Right renal pelvis (tissue), 4 donors: Measurements from ENCODE around the gene CREB3L1. TPM values are rescaled to one million over a fixed set of nuclear protein-coding genes. Genes with fewer than 3 reads are reported as not detected.
A peak's percentile ranks its signal among the peaks of the same experiment; 100 is the strongest.

Experiments used
- DNase-seq, 4 donors: peaks; one replicate each; pipeline ENCODE4 v3.0.0-alpha.2; 2013; ENCODE audit warnings: low read depth in 4 of 4, low spot score in 3 of 4, missing footprints in 1 of 4
- polyA plus RNA-seq, 4 donors: library from polyadenylated mRNA; unstranded; fragments of 120-200 nt; gene quantifications; one replicate each; pipeline ENCODE4 v1.2.1, GENCODE V29; 2013; ENCODE audit not compliant: insufficient read length in 4 of 4

The CREB3L1 gene
- polyA plus RNA-seq, 4 donors: 15.2 to 22.1 (median 17.7) TPM

DNA sequence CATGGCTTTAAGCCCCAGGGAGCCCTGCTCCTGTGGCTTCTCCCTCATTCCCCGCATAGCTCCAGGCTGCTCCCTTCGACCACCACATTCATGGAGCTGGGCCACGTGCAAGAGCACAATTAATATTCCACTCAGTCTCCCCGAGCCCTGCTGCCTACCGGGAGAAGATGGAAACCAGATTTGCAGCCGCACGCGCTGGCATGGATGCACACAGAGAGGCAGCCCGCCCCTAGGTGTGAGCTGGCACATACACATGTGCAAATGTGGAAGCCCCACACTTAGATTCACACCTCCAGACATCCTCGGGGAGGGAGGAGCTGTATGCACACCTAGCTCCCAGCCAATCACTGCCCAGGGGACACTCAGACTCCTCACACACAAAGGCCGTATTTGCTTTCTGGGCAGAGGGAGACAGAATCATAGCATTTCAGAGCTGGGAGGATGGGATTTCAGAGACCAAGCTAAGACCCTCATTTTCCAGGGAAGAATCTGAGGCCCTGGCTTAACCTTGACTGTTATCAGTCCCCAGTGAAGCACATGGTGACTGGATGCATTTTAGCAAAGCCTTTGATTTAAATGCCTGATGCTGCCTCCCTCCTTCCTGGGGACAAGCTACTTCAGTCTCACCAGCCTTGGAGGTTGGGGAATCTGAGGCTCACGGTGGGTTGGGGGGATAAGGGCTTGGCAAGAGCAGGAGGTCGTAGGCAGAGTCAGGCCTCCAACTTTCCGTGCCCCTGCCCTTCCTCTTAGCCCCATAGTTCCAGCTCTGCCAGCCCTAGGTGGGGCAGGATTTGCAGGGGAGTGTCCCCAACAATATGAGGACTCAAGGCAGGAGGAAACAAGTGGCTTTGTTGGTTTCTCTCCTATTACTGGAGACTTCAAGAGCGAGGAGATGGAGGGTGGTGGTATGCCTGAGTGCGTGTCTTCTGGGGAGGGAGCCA is 5.3 kb upstream of the CREB3L1 start:
- no peak for DNase-seq

DNA sequence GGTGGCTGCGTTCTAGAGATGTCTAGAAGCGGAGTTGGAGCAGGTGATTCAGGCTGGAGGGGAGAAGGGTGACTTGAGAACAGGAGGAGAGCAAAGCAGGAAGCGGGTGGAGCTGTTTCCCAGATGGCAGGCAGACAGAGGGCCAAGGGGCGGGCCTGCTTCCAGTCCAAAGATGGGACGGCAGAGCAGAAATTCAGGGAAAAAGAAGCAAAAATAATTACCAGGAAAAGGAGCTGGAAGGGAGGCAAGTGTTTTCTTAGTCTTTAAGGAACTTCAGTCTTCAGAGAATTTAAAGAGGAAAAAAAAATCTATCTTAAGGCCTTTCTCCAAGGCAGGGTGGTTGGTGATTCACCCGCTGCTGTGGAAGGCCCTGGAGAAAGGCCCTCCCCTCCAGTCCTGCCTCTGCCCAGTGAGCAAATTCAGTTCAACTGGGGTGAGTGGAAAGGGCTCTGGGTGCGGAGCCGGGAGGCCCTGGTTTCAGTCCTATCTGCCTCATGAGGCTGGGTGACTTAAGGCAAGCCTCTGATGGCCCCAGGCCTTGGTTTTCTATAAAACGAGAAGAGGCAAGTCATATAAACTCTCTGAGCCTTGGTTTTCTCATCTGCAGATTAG is 4.5 kb upstream of the CREB3L1 start:
- no peak for DNase-seq

DNA sequence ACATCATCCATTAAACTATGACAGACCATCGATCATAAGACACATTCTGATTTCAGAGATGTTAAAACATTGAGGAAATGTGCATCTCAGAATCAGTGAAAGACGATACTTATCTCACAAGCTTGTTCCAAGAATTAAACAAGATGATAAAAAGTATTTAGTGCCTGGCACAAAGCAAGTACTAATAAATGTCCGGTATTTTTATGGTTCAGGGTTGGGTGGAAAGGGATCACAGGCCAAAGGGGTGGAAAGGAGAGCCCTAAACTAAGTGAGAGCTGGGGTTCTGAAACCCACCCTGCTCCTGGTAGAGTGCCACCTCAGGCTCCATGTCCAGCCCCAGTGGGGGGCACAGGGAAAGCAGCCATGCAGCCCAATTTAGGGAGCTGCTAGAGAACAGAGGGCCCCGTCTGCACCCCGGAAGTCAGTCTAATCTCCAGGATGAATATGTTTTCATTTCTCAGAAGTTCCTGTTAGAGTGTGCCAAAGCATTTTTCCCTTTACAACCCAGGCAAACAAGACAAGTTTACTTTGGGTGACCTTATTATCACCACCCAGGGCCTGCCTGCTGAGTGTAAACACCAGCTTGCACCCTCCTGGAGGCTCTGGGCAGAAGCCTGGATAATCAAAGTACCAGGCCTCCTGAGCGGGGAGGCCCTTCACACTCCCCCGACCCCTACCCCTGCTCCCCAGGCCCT is 3.8 kb upstream of the CREB3L1 start:
- no peak for DNase-seq

DNA sequence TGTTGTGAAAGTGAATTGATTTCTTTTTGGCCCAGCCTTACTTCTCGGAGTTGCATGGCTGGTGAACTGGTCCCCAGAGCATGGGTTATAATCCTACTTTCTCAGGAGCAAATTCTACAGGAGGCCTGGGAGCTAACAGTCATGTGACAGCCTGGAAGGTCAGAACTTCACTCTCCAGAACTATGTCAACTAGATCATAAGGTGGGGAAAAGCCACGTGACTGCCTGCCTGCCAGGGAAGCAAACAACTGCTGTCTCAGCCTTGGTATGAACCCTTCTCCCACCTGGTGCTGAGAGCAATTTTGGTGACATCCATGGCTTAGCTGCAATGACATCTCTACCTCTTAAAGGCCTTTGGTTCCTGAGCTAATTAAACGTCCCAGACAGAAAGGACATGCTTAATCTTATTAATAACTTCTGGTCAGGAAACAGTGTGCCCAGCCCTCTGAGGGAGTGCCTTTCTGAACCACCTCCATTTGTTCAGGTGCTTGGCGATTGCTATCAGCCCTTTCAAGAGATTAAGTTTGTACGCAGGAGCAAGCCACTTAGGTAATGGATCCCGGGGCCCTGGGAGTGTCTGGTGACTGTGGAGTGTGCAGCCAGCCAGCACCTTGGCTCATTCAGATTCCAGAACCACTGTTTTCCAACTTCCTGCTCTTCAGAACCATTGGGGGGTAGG is 1.4 kb upstream of the CREB3L1 start:
- no peak for DNase-seq

DNA sequence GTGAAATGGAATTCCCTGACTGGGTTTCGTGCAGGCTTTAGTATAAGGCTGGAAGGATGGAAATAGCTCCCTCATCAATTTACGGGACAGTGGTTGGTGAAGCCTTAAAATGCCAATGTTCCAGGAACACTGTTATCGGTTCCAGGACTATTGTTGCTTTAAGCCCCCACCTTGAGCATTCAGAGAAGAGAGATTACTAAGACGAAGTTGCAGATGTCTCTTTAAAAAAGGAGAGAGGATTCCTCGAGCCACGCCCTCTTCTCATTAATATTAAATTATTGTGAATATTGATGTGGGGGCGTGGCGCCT is 195 bp upstream of the CREB3L1 start:
- peak in 1 of 4 donors; percentile 39 for DNase-seq

DNA sequence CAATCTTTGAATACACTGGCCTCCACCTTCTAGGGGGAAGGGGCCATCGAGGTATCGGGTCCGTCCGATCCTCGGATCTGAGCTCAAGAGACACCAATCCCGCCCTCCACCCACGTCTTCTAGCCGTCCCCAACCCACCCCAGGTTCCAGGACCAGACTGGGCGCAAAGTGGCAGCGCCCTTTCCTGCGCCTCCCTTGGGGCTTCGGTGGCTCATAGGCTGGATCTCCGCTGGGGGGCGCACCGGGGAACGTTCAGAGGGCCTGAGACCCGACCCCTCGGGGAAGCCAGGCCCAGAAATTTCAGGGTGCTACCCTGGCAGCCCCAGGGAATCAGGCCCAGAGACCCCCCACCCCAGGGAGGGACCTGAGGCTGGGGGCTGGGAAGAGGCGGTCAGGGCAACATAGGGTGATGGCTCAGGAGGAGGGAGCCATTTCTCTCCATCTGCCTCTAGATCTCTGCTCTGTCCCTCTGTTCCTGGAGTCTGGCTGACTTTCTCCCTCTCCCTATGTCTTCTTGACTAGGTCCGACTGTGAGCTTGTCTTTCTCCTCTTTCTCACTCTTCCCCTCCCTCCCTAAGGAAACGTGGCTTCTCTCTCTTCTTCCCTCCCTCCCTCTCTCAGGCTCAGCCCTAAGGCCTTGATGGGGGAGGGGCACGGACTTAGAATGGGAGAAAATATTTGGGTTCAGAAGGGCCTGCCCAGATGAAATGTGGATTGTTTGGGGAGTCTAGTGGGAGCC is 1.1 kb downstream of the CREB3L1 start:
- peak in 1 of 4 donors; percentile 42 for DNase-seq

DNA sequence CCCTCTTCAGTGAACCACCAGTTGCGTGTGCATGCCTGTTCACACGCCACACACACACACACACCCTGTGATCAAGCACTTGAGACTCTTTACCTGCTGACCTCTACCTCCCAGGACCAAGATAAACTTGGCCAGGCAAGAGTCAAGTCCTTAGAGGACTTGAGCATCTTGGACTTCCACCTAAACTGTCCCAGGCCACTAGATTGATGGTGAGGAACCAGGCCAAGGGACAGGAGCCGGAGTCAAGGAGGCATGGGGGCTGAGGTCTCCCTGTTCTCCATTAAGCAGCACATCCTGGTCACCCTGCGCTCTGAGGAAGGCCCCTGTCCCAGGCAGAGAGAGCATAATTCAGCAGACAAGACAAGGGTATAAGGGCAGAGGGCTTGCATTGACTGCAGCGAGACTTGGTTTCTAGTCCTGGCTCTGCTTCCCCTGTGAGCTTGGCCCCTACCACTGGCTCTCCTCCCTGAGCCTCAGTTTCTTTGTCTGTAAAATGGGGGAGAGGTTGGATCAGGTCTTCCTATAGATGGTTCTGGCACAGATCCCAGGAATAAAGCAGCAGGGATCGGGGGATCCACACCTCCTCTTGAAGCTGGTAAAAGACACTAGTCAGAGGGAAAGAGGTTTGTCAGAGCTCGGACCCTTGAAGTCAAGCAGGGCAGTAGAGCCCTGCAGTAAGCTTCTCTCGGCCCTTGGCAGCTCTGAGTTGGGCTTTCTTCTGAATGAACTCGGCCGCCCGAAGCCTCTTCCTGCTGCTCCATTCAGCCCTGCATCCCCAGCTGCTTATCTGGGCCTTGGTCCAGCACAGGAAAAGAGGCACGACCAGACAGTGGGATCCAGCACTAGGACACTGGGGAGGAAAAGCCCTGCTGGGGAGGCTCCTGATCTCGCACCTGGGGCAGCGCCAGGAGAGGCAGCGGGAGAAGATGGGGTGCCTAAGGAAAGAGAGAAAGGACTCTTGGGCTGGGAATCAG is 2.0 kb downstream of the CREB3L1 start:
- DNase-seq: no peak

DNA sequence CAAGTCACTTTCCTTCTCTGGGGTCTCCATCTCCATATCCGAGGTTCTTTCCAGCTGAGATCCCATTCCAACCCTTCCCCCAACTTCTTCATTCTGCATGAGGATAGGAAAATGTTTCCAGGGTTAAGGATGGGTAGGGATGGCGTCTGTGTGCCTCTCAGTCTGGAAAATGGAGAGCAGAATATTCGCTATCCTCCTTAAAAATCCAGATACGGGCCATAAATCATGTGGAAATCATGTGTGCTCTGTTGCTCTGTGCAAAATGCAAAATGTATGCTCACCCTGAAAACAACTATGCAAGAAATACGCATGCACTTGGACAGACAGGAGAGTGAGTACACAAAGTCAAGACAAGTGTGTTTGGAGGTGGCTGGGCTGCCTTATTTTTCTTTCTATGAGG is 3.2 kb downstream of the CREB3L1 start:
- no peak for DNase-seq

DNA sequence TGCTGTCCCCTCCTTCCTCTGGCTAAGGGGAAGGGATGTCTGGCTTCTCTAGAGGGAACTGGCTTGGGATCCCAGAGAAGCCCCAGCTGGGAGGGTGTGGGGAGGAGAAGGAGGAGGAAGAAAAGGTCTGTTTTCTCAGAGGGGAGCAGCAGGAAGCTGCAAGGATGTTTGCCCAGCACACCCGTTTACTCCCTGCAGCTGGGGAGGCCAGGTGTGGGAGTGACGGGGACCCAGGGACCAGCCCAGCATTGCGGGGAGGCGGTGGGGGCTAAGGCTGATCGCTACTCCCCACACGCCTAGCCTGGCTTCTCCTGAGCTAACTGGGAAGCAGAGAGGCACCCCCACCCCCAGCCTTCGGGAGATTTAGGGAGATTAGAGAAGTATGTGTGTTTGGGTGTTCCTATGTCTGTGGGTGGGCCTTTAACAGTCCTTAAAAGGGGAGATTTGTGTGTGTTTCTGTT is 3.9 kb downstream of the CREB3L1 start:
- peak in 2 of 4 donors; percentile 43 to 58 for DNase-seq

DNA sequence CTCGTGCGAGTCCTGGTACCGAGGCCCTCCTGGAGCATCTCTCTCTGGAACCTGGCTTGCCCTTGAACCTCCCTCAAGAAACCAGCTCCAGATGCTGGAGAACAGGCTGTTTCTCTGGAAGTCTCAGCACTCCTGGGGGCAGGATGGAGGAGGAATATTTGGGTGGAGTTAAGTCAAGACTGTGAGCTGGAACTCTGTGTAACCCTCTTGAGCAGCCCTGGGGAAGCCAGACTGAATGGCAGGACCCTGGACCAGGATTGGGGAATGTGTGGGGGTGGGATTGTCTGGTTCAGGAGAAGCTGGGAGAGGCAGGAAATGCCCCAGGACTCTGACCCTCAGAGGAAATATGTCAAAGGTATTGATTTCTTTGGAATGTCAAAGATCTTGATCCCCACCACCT is 7.7 kb downstream of the CREB3L1 start:
- DNase-seq: no peak

DNA sequence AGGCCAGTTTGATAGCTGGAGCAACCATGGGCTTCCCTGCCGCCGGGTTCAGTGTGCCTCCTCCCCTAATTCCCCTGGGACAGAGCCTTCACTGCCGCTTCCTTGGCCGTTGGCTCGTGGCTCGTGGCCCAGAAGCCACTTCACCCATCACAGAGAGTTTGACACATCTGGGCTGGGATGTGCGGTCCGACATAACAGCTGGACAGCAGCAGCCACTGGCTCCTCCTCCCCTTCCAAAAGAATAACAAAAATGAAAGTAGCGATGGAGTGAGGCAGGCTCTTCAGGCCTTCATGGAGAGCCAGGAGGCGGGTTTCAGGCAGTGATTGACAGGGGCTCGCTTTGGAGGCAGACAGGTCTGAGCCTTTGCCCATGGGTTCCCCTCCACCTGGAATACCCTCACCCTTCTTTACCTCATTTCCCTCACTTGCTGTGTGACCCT is 8.2 kb downstream of the CREB3L1 start:
- no peak for DNase-seq

DNA sequence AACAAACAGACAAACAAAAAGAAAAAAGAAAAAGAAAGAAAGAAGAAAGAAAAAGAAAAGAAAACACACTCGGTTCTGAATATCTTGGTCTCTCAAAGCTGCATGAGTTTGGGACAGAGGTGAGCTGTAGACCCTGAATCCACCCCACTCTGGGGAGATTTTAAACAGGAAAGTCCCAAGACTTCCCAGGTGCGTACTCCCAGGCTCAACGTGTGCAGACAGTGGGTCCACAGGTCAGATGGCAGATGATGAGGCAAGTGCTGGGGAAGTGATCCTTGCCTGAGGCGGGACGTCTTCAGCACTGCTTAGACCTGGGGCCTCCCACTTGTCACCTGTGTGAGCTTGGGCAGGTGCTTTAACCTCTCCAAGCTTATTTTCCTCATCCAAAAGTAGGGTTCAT is 9.3 kb downstream of the CREB3L1 start:
- no peak for DNase-seq

DNA sequence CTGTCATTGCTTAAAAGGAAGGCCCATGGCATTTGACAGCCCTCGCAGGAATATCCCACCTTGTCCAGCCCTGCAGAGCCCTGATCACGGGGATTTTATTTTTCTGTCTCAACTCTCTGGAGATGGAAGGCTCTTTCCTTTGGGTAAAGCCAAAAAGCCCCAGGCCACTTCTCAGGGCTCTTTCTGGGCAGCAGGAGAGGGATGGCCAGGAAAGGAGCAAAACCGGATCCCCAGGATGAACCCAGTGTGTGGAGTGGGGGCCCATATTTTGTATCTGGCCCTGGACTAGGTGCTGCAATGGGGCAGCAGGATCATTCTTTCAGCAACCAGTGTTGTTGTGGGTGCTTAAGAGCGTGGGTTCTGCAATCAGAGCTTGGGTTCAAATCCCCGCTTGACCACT is 11.0 kb downstream of the CREB3L1 start:
- DNase-seq: no peak

DNA sequence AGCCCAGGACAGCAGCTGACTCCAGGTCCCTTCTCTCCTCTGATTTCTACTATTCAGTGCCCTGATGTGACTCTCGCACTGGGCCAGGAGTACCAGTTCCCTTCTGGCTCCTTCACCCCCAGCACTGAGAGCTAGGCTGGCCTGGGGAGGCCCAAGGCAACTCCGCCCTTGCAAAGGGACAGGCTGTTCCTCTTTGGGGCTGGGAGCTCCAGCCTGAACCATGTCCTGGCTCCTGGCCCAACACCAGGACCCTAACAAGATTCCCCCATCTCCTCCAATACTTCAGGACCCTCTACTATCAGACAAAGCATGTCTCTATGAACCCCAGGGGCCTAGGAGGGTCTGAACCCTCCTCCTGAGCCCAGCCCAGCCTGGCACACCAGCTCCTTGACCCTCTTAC is 12.5 kb downstream of the CREB3L1 start:
- DNase-seq: no peak

DNA sequence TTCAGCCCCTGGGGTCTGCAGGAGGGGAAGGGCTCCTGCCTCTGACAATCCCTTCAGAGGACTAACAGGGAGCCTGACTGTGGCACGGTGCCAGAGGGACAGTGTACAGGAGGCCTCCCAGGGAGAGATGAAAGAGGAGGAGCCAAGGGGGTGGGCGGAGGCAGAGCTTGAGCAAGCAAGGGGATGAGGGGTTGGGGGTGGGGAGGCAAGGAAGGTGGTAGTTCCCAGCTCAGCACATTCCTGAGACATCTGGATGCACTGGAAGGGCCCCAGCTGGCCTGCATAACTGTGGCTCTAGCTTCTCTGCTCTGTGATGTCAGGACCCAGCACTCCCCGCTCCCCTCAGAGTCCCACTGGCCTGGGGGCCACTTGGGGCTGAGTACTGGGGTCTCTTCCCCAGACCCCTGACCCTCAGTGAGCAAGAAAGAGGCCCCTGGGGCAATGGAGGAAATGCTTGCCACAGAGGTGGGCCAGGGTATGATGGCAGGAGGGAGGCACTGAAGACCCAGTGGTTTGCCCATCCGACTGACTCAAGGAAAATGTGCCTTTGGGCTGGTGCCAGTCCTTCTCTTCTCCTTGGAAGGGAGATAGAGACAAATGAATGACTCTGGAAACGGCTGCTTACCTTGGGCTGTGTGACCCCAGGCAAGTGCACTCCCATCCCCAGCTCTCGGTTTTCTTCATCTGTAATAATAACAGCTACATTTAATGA is 13.3 kb downstream of the CREB3L1 start:
- peak; percentile 78 to 89 (median 84) for DNase-seq

DNA sequence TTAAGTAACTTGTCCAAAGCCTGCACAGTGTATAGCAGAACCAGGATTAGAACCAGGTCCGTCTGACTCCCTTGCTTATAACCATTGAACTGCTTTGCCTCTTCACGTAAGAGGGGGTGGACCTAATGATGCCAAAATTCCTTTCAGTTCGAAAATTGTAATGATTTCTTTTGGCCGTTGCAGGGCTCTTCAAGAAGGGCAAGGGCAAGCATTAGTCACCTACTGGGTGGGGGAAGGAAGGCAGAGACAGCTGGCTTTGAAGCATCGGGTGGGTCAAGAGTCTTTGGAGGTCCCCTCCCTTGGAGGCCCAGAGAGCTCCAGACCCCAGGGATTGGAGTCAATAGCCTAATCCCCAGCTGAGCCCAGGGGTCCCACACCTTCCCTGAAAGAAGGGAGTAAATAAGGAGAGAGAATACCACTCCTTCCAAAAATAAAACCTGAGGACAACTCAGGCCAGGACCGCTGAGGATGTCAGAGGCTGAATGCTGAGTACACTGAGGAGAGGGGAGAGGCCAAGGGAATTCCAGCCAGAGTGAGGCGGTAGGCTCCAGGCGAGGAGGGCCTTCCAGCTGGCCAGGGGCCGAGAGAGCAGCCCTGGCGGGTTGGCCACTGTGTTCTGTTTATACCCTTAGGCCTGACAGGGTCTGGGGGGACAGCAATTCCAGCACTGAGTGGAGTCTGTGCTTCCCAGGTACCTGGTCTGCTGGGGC is 14.1 kb downstream of the CREB3L1 start:
- DNase-seq: no peak

DNA sequence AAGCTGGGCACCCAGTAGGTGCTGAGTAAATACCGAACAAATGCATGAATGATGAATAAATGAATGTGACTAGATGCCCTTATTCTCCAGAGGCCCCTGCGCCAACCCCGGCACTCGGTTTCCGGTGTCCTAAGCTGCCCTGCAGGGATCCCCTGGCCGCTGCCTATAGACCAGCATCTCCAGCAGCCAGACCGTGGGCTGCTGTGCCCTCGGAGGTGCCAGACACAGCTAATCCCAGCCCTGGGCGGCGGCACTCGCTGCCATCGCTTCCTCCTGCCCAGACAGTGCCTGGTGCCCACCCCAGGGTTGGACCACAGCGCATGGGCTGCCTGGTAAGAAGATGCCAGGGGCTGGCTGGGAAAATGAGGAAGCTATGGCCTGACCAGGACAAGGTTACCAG is 15.6 kb downstream of the CREB3L1 start:
- no peak for DNase-seq

DNA sequence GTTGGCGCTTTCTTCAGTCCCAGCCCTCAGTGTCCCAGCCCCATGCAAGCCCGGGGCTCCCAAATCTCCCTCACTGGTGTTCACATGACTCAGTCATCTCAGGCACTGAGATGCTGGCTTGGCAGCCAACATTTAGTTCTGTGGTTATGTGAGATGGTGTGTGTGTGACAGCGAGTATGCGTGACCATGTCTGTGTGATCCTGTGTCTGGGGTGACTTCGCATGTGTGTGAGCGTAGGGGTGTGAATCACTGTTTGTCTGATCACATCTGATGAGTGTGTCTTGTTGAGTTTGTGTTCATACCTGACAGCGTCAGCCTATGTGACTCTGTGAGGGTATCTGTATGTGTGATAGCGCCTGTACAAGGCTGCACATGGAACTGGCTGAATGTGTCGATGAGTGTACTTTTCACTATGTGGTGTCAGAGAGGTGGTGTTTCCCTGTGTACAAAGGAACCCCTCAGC is 16.2 kb downstream of the CREB3L1 start:
- no peak for DNase-seq
